HG03432 (cell line): ENCODE results near the gene LRRC1.
A peak's percentile ranks its signal among the peaks of the same experiment; 100 is the strongest.

ENCODE experiments used
- ATAC-seq: cut with Tn5 transposase; IDR thresholded peaks from one replicate; pipeline ENCODE4 v1.9.1; 2021; ENCODE audit warnings: mild to moderate bottlenecking, moderate library complexity; ENCODE audit not compliant: unreplicated experiment

Gene LRRC1

GRCh38 chr6:53845280-53846195 is 50.7 kb downstream of the LRRC1 start:
- ATAC-seq = no peak

DNA sequence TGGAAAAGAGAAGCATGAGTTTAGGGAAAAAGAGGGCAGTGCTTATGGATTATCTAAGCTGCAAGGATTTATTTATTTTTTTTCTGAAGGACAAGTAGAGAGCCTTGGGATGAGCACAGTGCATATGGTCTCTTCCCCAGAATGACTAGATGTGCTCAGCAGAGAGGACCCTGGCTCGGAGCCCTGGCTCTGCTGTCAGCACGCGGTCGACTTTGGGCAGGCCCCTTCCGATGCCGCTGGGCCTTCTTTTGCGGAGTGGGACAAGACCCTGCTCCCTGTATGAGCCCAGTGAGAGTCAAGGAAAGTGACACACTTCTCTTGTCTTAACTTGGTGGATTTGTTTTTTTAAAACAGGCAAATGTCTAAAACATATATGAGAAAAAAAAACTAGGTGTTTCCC is 51.4 kb downstream of the LRRC1 start:
- no peak for ATAC-seq

GRCh38 chr6:53847796-53848314 is 53.0 kb downstream of the LRRC1 start:
- ATAC-seq = no peak

DNA sequence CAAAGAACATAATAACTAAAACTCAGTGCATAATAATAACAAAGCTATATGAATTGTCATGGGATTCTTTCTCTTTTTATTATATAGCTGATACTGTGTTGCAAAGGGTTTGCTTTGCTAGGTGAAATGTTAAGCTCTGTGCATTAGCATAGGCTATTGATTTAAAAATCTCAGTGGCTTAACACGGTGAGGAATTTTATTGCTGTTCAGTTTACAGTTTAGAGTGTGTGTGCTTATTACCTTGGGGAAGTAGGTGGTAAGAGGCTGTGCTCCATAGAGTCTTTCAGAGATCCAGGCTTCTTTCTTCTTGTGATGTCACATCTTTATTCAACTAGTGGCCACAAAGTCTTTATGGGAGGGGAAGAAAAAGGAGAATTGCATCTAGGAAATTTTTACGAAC is 55.7 kb downstream of the LRRC1 start:
- no peak for ATAC-seq

DNA sequence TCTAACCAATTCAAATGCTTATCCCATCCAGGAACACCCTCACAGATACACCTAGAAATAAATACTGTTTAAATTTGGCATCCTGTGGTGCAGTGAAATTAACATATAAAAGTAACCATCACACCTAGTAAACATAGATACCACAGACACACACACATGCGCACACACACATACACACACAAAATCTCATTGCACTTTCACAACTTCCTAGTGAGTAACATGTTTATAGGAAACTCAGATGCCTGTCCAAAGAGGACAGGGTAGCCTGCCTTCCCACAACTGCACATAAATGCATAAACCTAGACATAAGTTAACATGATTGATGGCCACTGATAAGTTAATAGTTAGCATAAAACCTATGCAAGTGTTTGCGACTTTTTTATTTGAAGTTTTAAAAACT is 56.8 kb downstream of the LRRC1 start:
- no peak for ATAC-seq

GRCh38 chr6:53852805-53853204 is 58.0 kb downstream of the LRRC1 start:
- no peak for ATAC-seq

- peak; percentile 96 for ATAC-seq
Observed at GRCh38 chr6:53854843-53855567, 60.2 kb downstream of the LRRC1 start.

- no peak for ATAC-seq
Observed at GRCh38 chr6:53855940-53856339, 61.1 kb downstream of the LRRC1 start.

GRCh38 chr6:53857318-53858094 is 62.7 kb downstream of the LRRC1 start:
- ATAC-seq = no peak

DNA sequence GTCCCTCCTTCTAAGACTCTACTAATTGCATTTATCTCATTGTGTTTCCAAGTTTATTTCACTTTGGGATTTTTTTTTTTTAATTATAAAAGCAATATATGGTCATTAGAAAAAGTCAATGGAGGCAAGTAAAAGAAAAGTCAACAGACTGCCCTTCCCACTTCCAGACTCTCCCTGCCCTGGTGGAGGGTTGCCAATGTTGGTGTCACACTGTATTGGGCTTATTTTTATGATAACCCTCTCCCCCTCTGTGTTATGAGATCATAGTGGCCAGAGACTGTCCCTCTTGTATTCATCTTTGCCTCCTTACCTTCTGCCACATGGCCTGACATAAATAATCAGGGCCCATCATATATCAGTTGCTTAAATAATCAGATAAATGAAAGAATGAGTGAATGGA is 63.4 kb downstream of the LRRC1 start:
- ATAC-seq = no peak

DNA sequence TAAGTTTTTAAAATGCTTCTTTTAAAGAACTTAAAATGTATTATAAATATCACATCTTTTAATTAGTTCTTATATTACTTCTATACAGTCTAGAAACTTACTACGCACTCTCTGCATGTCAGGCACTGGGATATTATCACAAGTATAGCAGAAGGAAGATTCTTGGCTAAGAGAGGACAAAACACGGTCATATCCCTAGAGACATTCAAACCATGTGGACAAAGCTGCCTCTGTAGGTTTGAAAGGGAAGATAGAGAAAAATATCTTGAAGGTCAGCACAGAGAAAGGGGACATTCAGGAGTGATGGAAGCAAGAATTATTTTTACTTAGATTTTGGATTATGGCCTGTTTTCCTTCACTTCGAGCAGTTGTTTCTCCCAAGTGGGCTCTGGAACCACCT is 64.1 kb downstream of the LRRC1 start:
- ATAC-seq = no peak

- no peak for ATAC-seq
Observed at GRCh38 chr6:53860511-53860910, 65.7 kb downstream of the LRRC1 start.

GRCh38 chr6:53861518-53861917 is 66.7 kb downstream of the LRRC1 start:
- ATAC-seq = no peak

GRCh38 chr6:53862662-53863462 is 68.1 kb downstream of the LRRC1 start:
- no peak for ATAC-seq

DNA sequence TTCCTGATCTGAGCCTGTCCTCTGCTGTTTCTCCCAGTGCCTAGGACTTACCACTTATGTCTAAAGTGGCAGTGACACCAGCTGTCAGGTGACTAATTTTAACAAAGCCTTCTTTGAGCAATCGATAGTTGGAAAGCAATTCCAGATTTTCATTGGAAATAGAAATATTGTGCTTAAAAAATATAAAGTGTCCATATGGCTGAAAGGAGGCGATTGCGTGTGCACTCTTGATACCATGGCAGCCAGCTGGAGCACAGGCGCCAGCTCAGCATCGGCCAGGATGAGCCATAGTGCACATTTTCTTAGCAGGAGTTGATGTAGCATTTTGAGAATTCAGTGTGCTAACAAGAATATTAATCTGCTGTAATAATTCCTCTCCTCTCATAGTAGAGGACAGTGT is 70.0 kb downstream of the LRRC1 start:
- ATAC-seq = no peak

DNA sequence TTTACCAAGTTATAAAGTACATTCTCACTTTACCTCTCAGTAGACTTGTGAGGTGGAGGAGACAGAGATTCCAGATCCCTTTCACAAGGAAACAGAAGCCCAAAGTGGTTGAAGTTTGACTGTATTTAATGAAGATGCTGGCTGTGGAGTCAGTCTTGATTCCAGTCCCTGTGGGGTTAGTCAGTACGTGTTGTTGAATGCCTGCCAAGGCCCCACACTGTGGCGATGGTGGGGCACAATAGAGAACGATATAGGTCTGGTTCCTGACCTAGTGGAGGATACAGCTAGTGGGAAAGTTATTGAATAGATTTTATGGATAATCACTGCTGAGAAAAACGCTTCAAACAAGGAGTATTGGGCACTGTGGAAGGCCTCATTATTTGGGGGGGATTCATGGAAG is 71.4 kb downstream of the LRRC1 start:
- no peak for ATAC-seq

GRCh38 chr6:53868626-53869025 is 73.8 kb downstream of the LRRC1 start:
- ATAC-seq = no peak

GRCh38 chr6:53869964-53870363 is 75.2 kb downstream of the LRRC1 start:
- ATAC-seq = no peak

GRCh38 chr6:53873922-53874321 is 79.1 kb downstream of the LRRC1 start:
- ATAC-seq = no peak

GRCh38 chr6:53874964-53875363 is 80.2 kb downstream of the LRRC1 start:
- ATAC-seq = no peak
